Activated CD8-positive, alpha-beta memory T cell treated with anti-CD3 and anti-CD28 coated beads, Interleukin-2, amount 50 U/mL, for 4 hours (primary cell): Measurements from ENCODE around the gene AGAP2.
"Not testable (repeated sequence)": the region's sequence is repeated elsewhere in the genome, so short reads cannot be mapped to it uniquely, and the experiment has no call there.

Experiments used
- DNase-seq: peaks from one replicate; pipeline ENCODE4 v3.0.0-alpha.2; 2020

The AGAP2 gene

DNA sequence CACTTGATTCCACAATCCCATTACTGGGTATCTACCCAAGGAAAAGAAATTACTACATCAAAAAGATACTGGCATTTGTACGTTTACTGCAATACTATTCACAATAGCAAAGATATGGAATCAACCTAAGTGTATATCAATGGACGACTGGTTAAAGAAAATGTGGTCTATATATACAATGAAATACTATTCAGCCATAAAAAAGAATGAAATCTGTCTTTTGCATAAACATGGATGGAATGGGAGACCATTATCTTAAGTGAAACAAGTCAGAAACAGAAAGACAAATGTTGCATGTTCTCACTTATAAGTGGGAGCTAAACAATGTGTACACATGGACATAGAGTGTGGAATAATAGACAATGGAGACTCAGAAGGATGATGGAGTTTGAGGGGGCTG lies 49.6 kb downstream of the AGAP2 start:
- DNase-seq, result no peak

DNA sequence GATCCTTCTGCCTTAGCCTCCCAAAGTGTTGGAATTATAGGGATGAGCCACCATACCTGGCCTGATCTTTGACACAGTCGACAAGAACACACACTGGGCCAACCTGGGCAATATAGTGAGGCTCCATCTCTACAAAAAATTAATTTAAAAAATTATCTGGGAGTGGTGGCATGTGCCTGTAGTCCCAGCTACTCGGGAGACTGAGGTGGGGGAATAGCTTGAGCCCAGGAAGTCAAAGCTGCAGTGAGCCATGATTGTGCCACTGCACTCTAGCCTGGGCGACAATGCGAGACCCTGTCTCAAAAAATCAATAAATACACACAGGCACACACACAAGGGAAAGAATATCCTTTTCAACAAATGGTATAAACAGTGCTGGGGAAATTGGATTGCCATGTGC lies 50.7 kb downstream of the AGAP2 start:
- DNase-seq, result no peak

DNA sequence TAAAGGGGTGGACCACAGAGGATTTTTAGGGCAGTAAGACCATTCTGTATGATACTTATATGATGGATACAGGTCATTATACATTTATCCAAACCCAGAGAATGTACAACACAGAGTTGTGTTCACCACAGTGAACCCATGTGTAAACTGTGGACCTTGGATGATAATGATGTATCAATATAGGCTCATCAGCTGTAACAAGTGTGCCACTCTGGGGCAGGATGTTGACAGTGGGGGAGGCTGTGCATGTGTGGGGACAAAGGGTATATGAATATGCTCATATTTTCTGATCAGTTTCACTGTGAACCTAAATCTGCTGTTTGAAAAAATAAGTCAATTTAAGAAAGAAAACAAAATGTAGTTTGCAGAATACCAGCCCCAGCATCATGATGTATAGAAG lies 58.8 kb downstream of the AGAP2 start:
- DNase-seq, result no peak

DNA sequence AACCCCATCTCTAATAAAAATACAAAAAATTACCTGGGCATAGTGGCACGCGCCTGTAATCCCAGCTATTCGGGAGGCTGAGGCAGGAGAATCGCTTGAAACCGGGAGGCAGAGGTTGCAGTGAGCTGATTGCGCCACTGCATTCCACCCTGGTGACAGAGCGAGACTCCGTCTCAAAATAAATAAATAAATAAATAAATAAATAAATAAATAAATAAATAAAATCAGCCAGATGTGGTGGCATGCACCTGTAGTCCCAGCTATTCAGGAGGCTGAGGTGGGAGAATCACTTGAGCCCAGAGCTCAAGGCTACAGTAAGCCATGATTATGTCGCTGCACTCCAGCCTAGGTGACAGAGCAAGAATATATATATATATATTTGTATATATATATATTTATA lies 60.6 kb downstream of the AGAP2 start:
- DNase-seq, result not testable (repeated sequence)

DNA sequence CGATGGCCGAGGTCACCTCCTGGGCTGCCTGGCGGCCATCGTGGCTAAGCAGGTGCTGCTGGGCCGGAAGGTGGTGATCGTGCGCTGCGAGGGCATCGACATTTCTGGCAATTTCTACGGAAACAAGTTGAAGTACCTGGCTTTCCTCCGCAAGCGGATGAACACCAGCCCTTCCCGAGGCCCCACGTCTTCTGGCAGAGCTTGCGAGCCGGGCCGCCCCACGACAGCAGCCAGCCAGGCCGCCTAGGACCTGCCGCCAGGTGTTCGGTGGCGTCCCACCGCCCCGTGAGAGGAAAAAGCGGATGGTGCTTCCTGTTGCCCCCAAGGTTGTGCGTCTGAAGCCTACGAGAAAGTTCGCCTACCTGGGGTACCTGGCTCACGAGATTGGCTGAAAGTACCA lies 63.9 kb downstream of the AGAP2 start:
- DNase-seq, result no peak
